ENCODE data around the gene P2RX5.
"Not testable (repeated sequence)": the region's sequence is repeated elsewhere in the genome, so short reads cannot be mapped to it uniquely, and the experiment has no call there.

P2RX5 gene, protein sequence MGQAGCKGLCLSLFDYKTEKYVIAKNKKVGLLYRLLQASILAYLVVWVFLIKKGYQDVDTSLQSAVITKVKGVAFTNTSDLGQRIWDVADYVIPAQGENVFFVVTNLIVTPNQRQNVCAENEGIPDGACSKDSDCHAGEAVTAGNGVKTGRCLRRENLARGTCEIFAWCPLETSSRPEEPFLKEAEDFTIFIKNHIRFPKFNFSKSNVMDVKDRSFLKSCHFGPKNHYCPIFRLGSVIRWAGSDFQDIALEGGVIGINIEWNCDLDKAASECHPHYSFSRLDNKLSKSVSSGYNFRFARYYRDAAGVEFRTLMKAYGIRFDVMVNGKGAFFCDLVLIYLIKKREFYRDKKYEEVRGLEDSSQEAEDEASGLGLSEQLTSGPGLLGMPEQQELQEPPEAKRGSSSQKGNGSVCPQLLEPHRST

GRCh38 chr17:3695723-3696411 lies at the start of gene P2RX5:
TSS of gene P2RX5 (minus strand) at chr17:3696155. CDS start at chr17:3696005, 150 bp downstream.
- DNase-seq (ENCODE audit: low spot score) = peak; percentile 60

- no peak for DNase-seq (ENCODE audit: low spot score)
These were observed 49.1 kb upstream of the P2RX5 start for GRCh38 chr17:3745071-3745470.

GRCh38 chr17:3744014-3744413 lies 48.1 kb upstream of the P2RX5 start:
- no peak for DNase-seq (ENCODE audit: low spot score)

DNA sequence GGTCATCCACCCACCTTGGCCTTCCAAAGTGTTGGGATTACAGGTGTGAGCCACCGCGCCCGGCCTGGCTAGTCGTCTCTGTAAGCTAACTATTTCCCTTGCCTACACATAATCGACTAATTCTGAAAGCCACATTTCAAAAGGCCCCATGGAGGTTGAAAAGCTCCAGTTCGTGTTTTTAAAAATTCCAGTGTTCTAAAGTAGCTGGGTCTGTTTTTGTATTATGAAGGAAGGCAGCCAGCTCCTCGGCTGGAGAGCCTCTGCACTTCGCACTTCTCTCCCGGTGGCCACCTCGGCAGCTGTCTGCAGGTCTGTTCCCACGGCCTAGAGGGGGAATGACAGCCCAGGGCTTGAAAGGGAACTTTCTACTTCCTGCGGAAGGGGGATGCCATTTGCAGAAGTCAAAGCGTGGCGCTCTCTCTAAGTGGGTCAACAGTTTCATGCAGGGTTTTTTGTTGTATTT lies 44.7 kb upstream of the P2RX5 start:
- DNase-seq (ENCODE audit: low spot score) = no peak

GRCh38 chr17:3739422-3740124 lies 43.6 kb upstream of the P2RX5 start:
- no peak for DNase-seq (ENCODE audit: low spot score)

DNA sequence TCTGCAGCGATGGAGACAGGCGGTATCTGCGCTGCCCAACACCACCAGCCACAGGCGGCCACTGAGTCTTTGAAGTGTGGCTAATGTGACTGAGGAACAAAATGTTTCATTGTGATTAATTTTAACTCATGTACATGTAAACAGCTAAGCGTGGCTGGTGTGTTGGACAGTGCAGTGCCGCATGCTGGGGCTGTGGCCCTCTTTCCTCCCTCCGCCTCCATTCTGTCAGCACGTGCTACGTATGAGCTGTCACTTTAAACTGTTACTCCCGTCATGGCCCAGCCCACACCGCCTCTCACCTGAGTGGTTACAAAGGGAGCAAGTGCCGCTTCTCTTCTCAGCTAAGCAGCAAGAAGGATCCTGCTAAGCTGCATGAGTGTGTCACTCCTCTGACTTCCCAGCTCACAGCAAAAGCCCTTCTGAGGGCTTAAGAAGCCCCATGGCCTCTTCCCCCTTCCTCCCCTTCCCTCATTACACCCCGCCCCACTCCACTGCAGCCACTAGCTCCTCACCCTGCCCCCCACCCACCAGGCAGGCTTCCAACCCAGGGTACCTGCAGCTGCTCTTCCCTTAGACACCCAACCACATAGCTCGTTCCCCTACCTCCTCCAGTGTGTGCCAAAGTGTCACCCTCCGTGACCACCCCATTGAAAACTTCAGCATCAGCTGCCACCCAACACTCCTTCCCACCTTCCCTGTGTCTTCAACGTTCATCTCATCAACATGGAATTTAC lies 42.8 kb upstream of the P2RX5 start:
- DNase-seq (ENCODE audit: low spot score) = no peak

DNA sequence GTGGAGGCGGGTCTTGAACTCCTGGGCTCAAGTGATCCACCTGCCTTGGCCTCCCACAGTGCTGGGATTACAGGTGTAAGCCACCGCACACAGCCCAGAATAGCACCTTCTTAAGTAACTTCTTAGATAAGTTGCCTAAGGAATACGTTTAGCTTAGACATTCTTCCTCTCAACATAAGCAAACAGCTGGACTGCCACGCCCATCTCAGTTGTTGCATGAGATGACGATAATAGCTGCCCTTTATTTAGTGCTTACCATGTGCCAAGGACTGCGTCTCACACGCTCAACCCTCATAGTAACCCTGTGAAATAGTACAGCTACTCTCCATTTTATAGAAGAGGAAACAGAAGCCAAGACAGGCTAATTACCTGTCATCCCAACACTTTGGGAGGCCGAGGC lies 39.6 kb upstream of the P2RX5 start:
- no peak for DNase-seq (ENCODE audit: low spot score)

DNA sequence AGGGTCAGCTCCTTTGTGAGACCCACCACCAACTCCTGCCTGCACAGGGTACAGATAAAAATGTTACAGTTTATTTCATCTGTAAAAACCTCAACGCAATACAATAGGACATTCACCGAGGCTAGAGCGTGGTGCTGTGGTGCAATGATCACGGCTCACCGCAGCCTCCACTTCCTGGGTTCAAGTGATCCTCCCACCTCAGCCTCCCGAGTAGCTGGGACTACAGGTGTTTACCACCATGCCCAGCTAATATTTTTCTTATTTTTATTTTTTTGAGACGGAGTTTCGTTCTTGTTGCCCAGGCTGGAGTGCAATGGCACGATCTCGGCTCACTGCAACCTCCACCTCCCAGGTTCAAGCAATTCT lies 38.9 kb upstream of the P2RX5 start:
- not testable (repeated sequence) for DNase-seq (ENCODE audit: low spot score)

DNA sequence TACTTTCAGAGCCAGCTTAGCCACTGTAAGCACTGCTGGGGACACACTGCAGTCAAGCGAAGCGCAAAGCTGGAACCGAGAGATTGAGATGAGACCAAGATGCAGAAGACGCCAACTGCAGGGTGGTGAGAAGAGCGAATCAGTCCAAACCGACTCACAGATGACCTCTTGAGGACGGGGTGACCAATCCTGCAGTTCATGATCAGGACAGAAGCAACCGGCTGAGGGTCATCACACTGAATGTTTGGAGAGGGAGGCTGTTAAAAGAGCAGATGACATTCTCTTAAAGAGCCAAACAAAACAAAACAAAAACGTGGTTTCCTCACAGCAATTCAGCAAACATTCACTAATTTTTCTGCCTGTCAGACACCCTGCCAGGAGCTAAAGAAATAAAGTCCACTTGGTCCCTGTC lies 36.3 kb upstream of the P2RX5 start:
- DNase-seq (ENCODE audit: low spot score) = peak; percentile 26

DNA sequence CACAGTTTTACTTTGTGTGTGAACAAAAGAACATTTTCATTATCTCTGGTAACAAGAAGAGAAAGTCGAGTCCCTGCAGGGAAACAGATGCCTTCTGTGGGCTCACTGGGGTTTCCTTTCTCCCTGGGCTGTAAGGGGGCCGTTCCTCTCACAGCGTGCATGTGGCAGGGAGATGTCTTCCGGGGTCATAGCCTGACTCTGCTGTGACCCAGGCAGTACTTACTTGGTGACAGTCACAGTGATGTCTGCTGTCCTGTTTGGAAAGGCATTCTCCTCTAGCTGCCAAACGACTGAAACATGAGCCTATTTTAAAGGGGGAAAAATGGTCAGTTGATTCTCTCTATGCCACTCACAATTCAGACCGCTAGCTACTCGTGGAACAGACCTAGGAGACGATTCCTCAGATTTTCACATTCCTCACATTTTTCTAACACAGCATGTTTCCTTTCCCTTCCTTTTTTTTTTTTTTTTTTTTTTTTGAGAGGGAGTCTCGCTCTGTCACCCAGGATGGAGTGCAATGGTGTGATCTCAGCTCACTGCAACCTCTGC lies 35.0 kb upstream of the P2RX5 start:
- DNase-seq (ENCODE audit: low spot score) = no peak

GRCh38 chr17:3729881-3730280 lies 33.9 kb upstream of the P2RX5 start:
- DNase-seq (ENCODE audit: low spot score) = no peak

GRCh38 chr17:3728099-3728498 lies 32.1 kb upstream of the P2RX5 start:
- DNase-seq (ENCODE audit: low spot score) = not testable (repeated sequence)

- peak; percentile 73 for DNase-seq (ENCODE audit: low spot score)
These were observed 31.1 kb upstream of the P2RX5 start for GRCh38 chr17:3727041-3727440.

GRCh38 chr17:3724378-3725077 lies 28.6 kb upstream of the P2RX5 start:
- no peak for DNase-seq (ENCODE audit: low spot score)

DNA sequence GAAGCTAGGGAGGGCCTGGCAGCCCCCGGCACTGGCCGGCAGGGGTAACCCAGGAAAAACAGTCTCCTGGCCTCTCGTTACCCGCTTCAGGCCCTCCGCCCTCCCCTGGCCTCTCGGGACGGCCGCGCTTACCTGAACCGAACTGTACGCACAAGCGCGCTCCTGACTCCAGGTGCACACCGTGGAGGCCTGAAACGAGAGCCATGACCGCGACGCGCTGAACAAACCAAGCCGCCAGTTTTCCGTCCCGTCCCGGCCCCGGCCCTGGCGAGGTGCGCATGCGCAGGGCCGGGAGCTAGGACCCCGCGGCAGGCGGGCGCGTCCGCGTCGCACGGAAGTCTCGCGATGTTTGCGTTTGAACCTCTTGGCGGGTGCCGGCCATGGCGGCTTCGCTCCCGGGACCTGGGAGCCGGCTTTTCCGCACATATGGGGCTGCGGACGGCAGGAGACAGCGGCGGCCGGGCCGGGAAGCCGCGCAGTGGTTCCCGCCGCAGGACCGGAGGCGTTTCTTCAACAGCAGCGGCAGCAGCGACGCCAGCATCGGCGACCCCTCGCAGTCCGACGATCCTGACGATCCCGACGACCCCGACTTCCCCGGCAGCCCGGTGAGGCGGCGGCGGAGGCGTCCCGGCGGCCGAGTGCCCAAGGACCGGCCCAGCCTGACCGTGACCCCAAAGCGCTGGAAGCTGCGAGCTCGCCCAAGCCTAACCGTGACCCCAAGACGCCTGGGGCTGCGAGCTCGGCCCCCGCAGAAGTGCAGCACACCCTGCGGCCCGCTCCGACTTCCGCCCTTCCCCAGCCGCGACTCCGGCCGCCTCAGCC lies 27.8 kb upstream of the P2RX5 start, which contains the start of gene HASPIN:
Gene HASPIN (plus strand): TSS at position 348 of the 822 bp plus-strand sequence. CDS start 33 bp downstream, at position 381.
- DNase-seq (ENCODE audit: low spot score) = peak; percentile 88

DNA sequence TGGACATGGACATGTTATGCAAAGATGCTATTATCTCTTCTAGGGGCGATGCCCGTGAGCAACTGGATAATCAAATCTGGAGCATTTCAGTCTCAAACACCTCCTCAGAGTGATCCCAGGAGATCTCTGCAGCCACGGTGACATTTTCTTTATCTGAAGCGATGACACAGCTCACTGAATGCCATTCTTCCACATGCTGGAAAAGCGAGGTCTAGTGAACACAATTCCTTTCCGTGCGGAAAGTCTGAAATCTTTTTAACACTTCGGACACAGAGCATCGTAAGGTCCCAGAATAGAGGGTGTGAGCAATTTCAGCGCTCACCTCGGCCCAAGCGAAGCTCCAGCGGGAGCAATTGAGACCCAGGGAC lies 27.2 kb upstream of the P2RX5 start:
- no peak for DNase-seq (ENCODE audit: low spot score)

DNA sequence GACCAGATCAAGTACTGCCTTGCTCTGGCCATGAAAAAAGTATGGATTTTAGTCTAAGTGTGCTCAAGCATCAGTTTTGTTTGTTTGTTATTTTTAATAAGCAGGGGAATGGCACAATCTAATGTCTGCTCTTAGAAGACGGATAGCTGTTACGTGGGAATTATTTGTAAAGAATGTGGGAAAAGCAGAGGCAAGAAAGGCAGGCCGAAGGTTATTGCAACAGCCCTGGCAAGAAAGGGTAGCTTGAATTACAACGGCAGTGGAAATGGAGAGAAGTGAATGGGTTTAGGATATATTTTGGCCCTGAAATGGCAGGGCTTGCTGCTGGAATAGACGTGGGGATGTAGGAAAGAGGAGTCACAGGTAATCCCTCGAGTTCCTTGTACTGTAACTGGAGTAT lies 26.8 kb upstream of the P2RX5 start:
- DNase-seq (ENCODE audit: low spot score) = peak; percentile 7

- DNase-seq (ENCODE audit: low spot score) = no peak
These were observed 23.3 kb upstream of the P2RX5 start for GRCh38 chr17:3719265-3719664.

DNA sequence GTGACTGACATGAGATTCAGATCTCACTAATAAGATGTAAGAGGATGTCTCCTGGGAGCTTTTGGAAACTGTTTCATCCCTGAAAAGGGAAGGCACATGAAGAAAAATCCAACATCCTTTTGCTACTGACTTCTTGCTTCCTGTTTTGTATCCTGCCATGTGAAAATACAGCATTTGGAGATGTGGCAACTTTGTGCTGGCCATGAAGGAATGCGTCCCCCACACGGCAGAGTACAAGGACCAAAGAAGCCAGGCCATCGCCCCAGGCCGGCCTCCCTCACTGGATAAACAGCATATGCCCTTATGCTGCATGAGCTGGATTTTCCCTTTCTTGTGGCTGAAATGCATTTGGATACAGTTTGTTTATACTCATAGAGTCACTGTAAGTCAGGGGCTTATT lies 22.2 kb upstream of the P2RX5 start:
- no peak for DNase-seq (ENCODE audit: low spot score)

GRCh38 chr17:3715296-3715695 lies 19.3 kb upstream of the P2RX5 start:
- DNase-seq (ENCODE audit: low spot score) = no peak
